ENCODE measurements around the gene LGALS3BP.
"Not testable (repeated sequence)": the region's sequence is repeated elsewhere in the genome, so short reads cannot be mapped to it uniquely, and the experiment has no call there.

LGALS3BP gene

GRCh38 chr17:78962984-78963348 lies 16.8 kb downstream of the LGALS3BP start:
- not testable (repeated sequence) for H3K27me3 ChIP-seq (ENCODE audit: control insufficient read depth in 1 of 2, insufficient read depth in 2 of 2, low read length in 2 of 2); H3K4me3 ChIP-seq (ENCODE audit: low read depth in 1 of 2, low read length in 2 of 2); H3K9me3 ChIP-seq (ENCODE audit: control insufficient read depth in 1 of 2, low read length in 2 of 2); H3K27ac ChIP-seq (ENCODE audit: low read depth, low read length); H3K9ac ChIP-seq (ENCODE audit: low read depth in 1 of 2, low read length in 2 of 2)
- Histone ChIP-seq H3K36me3 (ENCODE audit: control insufficient read depth in 1 of 2, insufficient read depth in 2 of 2, low read length in 2 of 2) (peaks cover 0 to 18% of the 10 kb centered on the region in 2 donors), H3K4me1 (ENCODE audit: control insufficient read depth in 1 of 2, insufficient read depth in 2 of 2, low read length in 2 of 2) (peaks cover 10 to 18% of the 10 kb centered on the region in 2 donors)

GRCh38 chr17:78962345-78962983 lies 17.3 kb downstream of the LGALS3BP start:
- H3K36me3 ChIP-seq (ENCODE audit: control insufficient read depth in 1 of 2, insufficient read depth in 2 of 2, low read length in 2 of 2), result peaks cover 0 to 13% of the 10 kb centered on the region in 2 donors
- H3K4me1 ChIP-seq (ENCODE audit: control insufficient read depth in 1 of 2, insufficient read depth in 2 of 2, low read length in 2 of 2), result peaks cover 10 to 18% of the 10 kb centered on the region in 2 donors
- no peaks in the 10 kb centered on the region for H3K9me3 ChIP-seq (ENCODE audit: control insufficient read depth in 1 of 2, low read length in 2 of 2)
- H3K27ac ChIP-seq (ENCODE audit: low read depth, low read length), result no peak overlapping the region
- no peak overlapping the region for H3K4me3 ChIP-seq (ENCODE audit: low read depth in 1 of 2, low read length in 2 of 2)
- H3K27me3 ChIP-seq (ENCODE audit: control insufficient read depth in 1 of 2, insufficient read depth in 2 of 2, low read length in 2 of 2), result no peaks in the 10 kb centered on the region
- H3K9ac ChIP-seq (ENCODE audit: low read depth in 1 of 2, low read length in 2 of 2), result no peak overlapping the region

GRCh38 chr17:78961571-78961970 lies 18.2 kb downstream of the LGALS3BP start:
- Histone ChIP-seq H3K36me3 (ENCODE audit: control insufficient read depth in 1 of 2, insufficient read depth in 2 of 2, low read length in 2 of 2) (peaks cover 0 to 4% of the 10 kb centered on the region in 2 donors), H3K27ac (ENCODE audit: low read depth, low read length) (no peak overlapping the region), H3K4me1 (ENCODE audit: control insufficient read depth in 1 of 2, insufficient read depth in 2 of 2, low read length in 2 of 2) (peaks cover 10 to 18% of the 10 kb centered on the region in 2 donors), H3K4me3 (ENCODE audit: low read depth in 1 of 2, low read length in 2 of 2) (no peak overlapping the region), H3K9ac (ENCODE audit: low read depth in 1 of 2, low read length in 2 of 2) (no peak overlapping the region), H3K27me3 (ENCODE audit: control insufficient read depth in 1 of 2, insufficient read depth in 2 of 2, low read length in 2 of 2) (no peaks in the 10 kb centered on the region), H3K9me3 (ENCODE audit: control insufficient read depth in 1 of 2, low read length in 2 of 2) (no peaks in the 10 kb centered on the region)

GRCh38 chr17:78960928-78961327 lies 18.8 kb downstream of the LGALS3BP start:
- Histone ChIP-seq H3K4me3 (ENCODE audit: low read depth in 1 of 2, low read length in 2 of 2) (no peak overlapping the region), H3K36me3 (ENCODE audit: control insufficient read depth in 1 of 2, insufficient read depth in 2 of 2, low read length in 2 of 2) (no peaks in the 10 kb centered on the region), H3K9me3 (ENCODE audit: control insufficient read depth in 1 of 2, low read length in 2 of 2) (no peaks in the 10 kb centered on the region), H3K4me1 (ENCODE audit: control insufficient read depth in 1 of 2, insufficient read depth in 2 of 2, low read length in 2 of 2) (peaks cover 10 to 18% of the 10 kb centered on the region in 2 donors), H3K9ac (ENCODE audit: low read depth in 1 of 2, low read length in 2 of 2) (no peak overlapping the region), H3K27ac (ENCODE audit: low read depth, low read length) (no peak overlapping the region), H3K27me3 (ENCODE audit: control insufficient read depth in 1 of 2, insufficient read depth in 2 of 2, low read length in 2 of 2) (no peaks in the 10 kb centered on the region)

GRCh38 chr17:78959803-78960202 lies 19.9 kb downstream of the LGALS3BP start:
- Histone ChIP-seq H3K4me3 (ENCODE audit: low read depth in 1 of 2, low read length in 2 of 2) (no peak overlapping the region), H3K27ac (ENCODE audit: low read depth, low read length) (no peak overlapping the region), H3K9ac (ENCODE audit: low read depth in 1 of 2, low read length in 2 of 2) (no peak overlapping the region), H3K36me3 (ENCODE audit: control insufficient read depth in 1 of 2, insufficient read depth in 2 of 2, low read length in 2 of 2) (no peaks in the 10 kb centered on the region), H3K9me3 (ENCODE audit: control insufficient read depth in 1 of 2, low read length in 2 of 2) (no peaks in the 10 kb centered on the region), H3K4me1 (ENCODE audit: control insufficient read depth in 1 of 2, insufficient read depth in 2 of 2, low read length in 2 of 2) (peaks cover 10 to 14% of the 10 kb centered on the region in 2 donors), H3K27me3 (ENCODE audit: control insufficient read depth in 1 of 2, insufficient read depth in 2 of 2, low read length in 2 of 2) (no peaks in the 10 kb centered on the region)

GRCh38 chr17:78958641-78959127 lies 21.0 kb downstream of the LGALS3BP start:
- H3K4me1 ChIP-seq (ENCODE audit: control insufficient read depth in 1 of 2, insufficient read depth in 2 of 2, low read length in 2 of 2), result peaks cover 10 to 14% of the 10 kb centered on the region in 2 donors
- no peak overlapping the region for H3K9ac ChIP-seq (ENCODE audit: low read depth in 1 of 2, low read length in 2 of 2)
- H3K27me3 ChIP-seq (ENCODE audit: control insufficient read depth in 1 of 2, insufficient read depth in 2 of 2, low read length in 2 of 2), result no peaks in the 10 kb centered on the region

GRCh38 chr17:78957128-78957527 lies 22.6 kb downstream of the LGALS3BP start:
- Histone ChIP-seq H3K4me3 (ENCODE audit: low read depth in 1 of 2, low read length in 2 of 2) (no peak overlapping the region), H3K4me1 (ENCODE audit: control insufficient read depth in 1 of 2, insufficient read depth in 2 of 2, low read length in 2 of 2) (peaks cover 3 to 5% of the 10 kb centered on the region in 2 donors), H3K27ac (ENCODE audit: low read depth, low read length) (no peak overlapping the region), H3K27me3 (ENCODE audit: control insufficient read depth in 1 of 2, insufficient read depth in 2 of 2, low read length in 2 of 2) (no peaks in the 10 kb centered on the region), H3K36me3 (ENCODE audit: control insufficient read depth in 1 of 2, insufficient read depth in 2 of 2, low read length in 2 of 2) (no peaks in the 10 kb centered on the region), H3K9ac (ENCODE audit: low read depth in 1 of 2, low read length in 2 of 2) (no peak overlapping the region), H3K9me3 (ENCODE audit: control insufficient read depth in 1 of 2, low read length in 2 of 2) (no peaks in the 10 kb centered on the region)

More at GRCh38 chr17:78958641-78959127, 21.0 kb downstream of the LGALS3BP start:
- Histone ChIP-seq H3K36me3 (ENCODE audit: control insufficient read depth in 1 of 2, insufficient read depth in 2 of 2, low read length in 2 of 2) (no peaks in the 10 kb centered on the region), H3K27ac (ENCODE audit: low read depth, low read length) (no peak overlapping the region), H3K4me3 (ENCODE audit: low read depth in 1 of 2, low read length in 2 of 2) (no peak overlapping the region), H3K9me3 (ENCODE audit: control insufficient read depth in 1 of 2, low read length in 2 of 2) (no peaks in the 10 kb centered on the region)

GRCh38 chr17:78956254-78956653 lies 23.5 kb downstream of the LGALS3BP start:
- Histone ChIP-seq H3K27me3 (ENCODE audit: control insufficient read depth in 1 of 2, insufficient read depth in 2 of 2, low read length in 2 of 2) (no peaks in the 10 kb centered on the region), H3K9ac (ENCODE audit: low read depth in 1 of 2, low read length in 2 of 2) (no peak overlapping the region), H3K4me1 (ENCODE audit: control insufficient read depth in 1 of 2, insufficient read depth in 2 of 2, low read length in 2 of 2) (peaks cover 3% of the 10 kb centered on the region in 2 donors), H3K36me3 (ENCODE audit: control insufficient read depth in 1 of 2, insufficient read depth in 2 of 2, low read length in 2 of 2) (no peaks in the 10 kb centered on the region), H3K9me3 (ENCODE audit: control insufficient read depth in 1 of 2, low read length in 2 of 2) (peaks cover 2% of the 10 kb centered on the region in 2 donors), H3K27ac (ENCODE audit: low read depth, low read length) (no peak overlapping the region), H3K4me3 (ENCODE audit: low read depth in 1 of 2, low read length in 2 of 2) (no peak overlapping the region)

GRCh38 chr17:78954684-78955083 lies 25.0 kb downstream of the LGALS3BP start:
- no peak overlapping the region for H3K27ac ChIP-seq (ENCODE audit: low read depth, low read length)
- peaks cover 3% of the 10 kb centered on the region in 2 donors for H3K4me1 ChIP-seq (ENCODE audit: control insufficient read depth in 1 of 2, insufficient read depth in 2 of 2, low read length in 2 of 2)
- no peak overlapping the region for H3K4me3 ChIP-seq (ENCODE audit: low read depth in 1 of 2, low read length in 2 of 2)
- H3K27me3 ChIP-seq (ENCODE audit: control insufficient read depth in 1 of 2, insufficient read depth in 2 of 2, low read length in 2 of 2), result no peaks in the 10 kb centered on the region
- H3K9me3 ChIP-seq (ENCODE audit: control insufficient read depth in 1 of 2, low read length in 2 of 2), result peaks cover 11 to 16% of the 10 kb centered on the region in 2 donors
- no peak overlapping the region for H3K9ac ChIP-seq (ENCODE audit: low read depth in 1 of 2, low read length in 2 of 2)
- no peaks in the 10 kb centered on the region for H3K36me3 ChIP-seq (ENCODE audit: control insufficient read depth in 1 of 2, insufficient read depth in 2 of 2, low read length in 2 of 2)

GRCh38 chr17:78953356-78954350 lies 26.1 kb downstream of the LGALS3BP start:
- Histone ChIP-seq H3K27me3 (ENCODE audit: control insufficient read depth in 1 of 2, insufficient read depth in 2 of 2, low read length in 2 of 2) (no peaks in the 10 kb centered on the region), H3K36me3 (ENCODE audit: control insufficient read depth in 1 of 2, insufficient read depth in 2 of 2, low read length in 2 of 2) (no peaks in the 10 kb centered on the region), H3K4me3 (ENCODE audit: low read depth in 1 of 2, low read length in 2 of 2) (no peak overlapping the region), H3K9ac (ENCODE audit: low read depth in 1 of 2, low read length in 2 of 2) (no peak overlapping the region), H3K4me1 (ENCODE audit: control insufficient read depth in 1 of 2, insufficient read depth in 2 of 2, low read length in 2 of 2) (peaks cover 0 to 3% of the 10 kb centered on the region in 2 donors), H3K27ac (ENCODE audit: low read depth, low read length) (no peak overlapping the region), H3K9me3 (ENCODE audit: control insufficient read depth in 1 of 2, low read length in 2 of 2) (peaks cover 11 to 16% of the 10 kb centered on the region in 2 donors)
